HG03457 (cell line): ENCODE results near the gene SHD.

Experiments
- ATAC-seq: cut with Tn5 transposase; IDR thresholded peaks from one replicate; pipeline ENCODE4 v1.9.1; 2021; ENCODE audit warnings: moderate number of reproducible peaks; ENCODE audit not compliant: unreplicated experiment

Gene SHD

GRCh38 chr19:4297901-4298809, 19.1 kb downstream of the SHD start:
- no peak for ATAC-seq

DNA sequence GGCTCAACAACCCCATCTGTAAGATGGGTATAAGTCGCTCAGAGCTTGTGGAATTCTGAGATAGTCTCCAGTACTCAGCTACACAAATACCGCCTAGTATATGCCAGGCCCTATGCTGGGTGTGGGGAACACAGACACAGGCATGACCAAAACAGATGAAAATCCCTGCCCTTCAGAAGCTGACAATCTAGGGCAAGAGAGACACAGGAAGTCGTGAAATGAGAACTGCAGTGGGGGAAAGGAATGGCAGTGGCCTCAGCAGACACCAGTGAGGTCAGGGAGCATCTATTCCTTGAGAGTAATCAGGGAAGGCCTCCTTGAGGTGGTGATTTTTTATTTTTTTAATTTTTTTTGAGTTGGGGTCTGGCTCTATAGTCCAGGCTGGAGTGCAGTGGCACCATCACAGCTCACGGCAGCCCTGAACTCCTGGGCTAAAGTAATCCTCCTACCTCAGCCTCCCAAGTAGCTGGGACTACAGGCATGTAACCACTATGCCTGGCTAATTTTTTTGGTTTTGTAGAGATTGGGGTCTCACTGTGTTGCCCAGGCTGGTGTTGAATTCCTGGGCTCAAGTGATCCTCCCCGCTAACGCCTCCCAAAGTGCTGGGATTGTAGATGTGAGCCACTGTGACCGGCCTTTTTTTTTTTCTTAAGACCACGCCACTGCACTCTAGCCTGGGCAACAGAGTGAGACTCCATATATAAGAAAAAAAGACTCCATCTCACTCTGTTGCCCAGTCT, 19.9 kb downstream of the SHD start:
- ATAC-seq: no peak

DNA sequence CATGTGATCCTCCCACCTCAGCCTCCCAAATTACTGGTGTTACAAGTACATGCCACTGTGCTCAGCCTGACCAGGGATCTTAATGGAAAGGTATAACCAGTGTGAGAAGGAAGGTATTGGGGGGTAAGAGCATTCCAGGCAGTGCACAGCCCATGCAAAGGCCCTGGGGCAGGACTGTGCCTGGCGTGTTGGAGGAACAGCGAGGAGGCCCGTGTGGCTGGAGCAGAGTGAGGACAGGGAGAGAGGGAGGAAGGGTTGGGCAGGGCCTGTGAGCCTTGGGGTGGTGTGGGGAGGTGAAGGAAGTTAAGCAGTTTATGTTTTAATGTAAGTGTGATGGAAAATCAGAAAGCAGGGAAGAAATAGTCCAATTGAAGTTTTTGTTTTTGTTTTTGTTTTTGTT, 21.5 kb downstream of the SHD start:
- no peak for ATAC-seq

- no peak for ATAC-seq
These were observed 22.6 kb downstream of the SHD start for GRCh38 chr19:4301590-4302242.

- ATAC-seq: no peak
These were observed 23.2 kb downstream of the SHD start, which contains the start of gene TMIGD2 for GRCh38 chr19:4302243-4302640. Gene TMIGD2 (minus strand): TSS chr19:4302389. CDS start chr19:4302385, 4 bp downstream.

DNA sequence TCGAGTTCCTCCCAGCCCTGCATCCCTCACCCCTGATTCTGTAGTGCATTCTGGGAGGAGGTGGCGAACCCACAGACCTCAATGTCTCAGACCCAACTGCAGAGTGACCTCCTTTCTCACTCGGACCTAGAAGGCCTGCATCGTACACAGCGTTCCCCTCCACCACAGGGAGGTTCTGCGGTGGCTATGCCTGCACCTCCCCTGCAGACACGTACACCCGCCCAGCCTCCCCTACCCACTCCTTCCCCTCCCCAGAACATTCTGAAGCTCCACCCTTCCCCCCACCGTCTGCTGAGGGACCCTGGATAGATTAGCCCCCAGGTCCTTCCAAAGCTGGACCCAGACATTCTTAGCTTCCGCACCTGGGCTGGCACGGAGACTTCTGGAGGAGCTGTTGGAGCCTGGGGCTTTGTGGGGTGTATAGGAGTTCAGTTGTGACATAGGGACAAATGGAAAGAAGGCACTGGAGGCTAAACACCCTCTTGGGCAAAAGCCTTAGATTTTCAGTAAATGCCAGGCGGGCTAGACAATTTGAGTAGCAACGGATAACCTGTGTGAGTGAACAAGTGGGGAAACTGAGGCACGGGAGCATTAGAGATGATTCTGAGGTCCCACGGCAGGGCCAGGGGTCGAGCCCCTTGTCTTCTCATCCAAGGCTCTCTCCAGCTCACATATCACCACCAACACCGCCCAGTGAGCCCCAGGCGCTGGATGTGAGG, 24.9 kb downstream of the SHD start:
- no peak for ATAC-seq

DNA sequence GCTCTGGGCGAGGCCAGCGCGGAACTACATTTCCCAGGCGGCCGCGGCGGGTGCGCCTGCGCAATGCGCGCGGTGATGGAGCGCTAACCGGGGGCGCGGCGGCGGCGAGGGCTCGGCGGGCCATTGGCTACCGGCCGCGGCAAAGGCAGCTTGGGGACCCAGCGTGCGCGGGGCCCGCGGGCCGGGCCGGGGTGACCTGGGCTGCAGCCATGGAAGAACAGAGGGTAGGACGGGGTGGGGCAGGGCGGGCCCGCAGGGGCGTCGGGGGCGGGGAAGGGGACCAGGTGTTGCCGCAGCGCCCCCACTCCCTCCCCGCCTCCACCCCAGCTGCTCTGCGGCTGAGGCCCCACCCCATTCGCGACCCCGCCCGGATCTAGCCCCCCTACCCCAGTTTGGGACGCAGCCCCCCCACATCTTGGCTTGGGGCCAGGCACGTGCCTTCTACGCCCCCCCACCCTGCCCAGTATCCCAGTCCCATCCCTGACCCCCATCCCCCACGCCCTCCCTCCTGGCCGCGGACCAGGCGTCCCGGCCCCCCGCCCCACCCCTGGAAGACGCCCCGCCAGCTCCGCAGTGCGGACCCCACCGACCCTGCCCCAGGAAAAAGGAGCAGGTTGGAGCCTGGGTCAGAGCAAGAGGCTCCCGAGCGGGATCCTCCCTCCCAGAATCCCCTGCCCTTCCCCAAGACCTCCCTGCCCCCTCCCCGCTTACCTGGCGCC, 25.6 kb downstream of the SHD start, which contains the start of gene FSD1:
FSD1 (plus strand) TSS at position 61 of the 719 bp plus-strand sequence; CDS start at position 210, 149 bp downstream.
- ATAC-seq: no peak

DNA sequence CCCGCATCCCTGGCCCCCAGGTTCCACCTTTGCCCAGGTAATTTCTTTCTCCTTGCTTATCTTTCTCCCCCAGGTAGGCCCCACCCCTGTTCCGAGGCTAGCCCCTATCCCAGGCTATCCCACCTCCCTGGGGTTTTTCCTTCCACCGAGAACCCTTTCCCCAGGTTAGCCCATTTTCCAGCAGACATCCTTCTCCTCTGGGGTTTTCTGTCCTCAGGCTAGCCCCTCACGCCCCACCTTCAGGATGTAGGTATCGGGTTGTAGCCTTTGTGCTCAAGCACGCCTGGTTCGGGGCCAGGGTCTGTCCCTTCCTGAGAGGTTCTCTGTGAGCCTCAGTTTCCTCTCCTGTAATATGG, 26.2 kb downstream of the SHD start:
- ATAC-seq: no peak

- ATAC-seq: no peak
These were observed 26.6 kb downstream of the SHD start for GRCh38 chr19:4305659-4306058.

DNA sequence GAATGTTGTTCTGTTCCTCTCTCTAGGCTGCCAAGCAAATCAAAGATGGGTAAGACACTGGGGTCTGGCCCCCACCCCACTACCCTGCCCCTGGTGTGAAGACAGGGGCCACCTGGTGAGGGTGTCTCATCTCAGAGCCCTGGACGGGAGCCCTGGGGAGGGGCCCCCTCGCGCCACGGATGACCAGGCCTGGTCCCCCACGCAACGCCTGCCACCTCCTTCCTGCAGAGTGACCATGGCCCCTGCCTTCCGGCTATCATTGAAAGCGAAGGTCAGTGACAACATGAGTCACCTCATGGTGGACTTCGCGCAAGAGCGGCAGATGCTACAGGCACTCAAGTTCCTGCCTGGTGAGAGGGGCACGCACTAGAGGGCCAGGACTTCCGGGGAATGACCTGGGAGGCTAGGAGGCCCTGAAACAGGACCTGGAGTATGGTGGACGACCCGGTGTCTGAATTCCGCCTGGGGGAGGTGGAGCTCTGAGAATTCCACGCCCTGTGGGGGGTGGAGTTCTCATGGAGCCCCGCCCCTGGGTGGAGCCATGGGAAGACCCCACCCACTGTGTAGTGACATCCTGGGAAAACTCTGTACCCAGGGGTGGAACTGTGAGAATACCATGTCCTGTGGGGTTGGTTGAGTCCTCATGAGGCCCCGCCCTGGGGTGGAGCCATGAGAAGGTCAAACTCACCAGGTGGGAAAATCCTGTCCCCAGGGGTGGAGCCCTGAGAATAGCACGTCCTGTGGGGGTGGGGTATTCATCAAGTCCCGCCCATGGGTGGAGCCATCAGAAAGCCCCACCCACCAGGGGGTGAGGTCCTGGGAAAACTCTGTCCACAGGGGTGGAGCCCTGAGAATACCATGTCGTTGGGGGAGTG, 31.4 kb downstream of the SHD start:
- ATAC-seq: no peak

DNA sequence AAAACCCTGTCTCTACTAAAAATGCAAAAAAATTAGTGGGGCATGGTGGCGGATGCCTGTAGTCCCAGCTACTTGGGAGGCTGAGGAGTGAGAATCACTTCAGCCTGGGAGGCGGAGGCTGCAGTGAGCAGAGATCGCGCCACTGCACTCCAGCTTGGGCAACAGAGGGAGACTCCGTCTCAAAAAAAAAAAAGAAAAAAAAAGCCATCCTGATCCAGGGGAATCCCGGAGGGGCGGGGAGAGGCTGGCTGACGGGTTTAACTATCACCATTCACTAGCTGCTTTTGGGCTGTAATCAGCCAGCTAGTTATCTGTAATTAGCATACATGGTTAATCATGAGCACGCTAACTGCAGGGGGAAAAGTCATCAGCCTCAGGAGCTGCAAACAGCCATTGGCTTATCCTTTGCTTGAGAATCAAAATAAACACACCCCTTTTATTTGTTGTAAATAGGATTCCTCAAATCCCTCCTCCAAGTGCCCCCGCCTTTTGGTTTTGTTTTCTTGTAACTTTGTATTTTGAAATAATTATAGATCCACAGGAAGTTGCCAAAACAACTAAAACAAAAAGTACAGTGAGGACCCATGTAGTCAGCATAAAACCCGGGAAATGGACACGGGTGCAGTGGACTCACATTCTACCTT, 34.9 kb downstream of the SHD start:
- ATAC-seq: no peak

GRCh38 chr19:4316956-4317355, 37.9 kb downstream of the SHD start:
- ATAC-seq: no peak

- ATAC-seq: no peak
These were observed 39.4 kb downstream of the SHD start for GRCh38 chr19:4318460-4318859.

DNA sequence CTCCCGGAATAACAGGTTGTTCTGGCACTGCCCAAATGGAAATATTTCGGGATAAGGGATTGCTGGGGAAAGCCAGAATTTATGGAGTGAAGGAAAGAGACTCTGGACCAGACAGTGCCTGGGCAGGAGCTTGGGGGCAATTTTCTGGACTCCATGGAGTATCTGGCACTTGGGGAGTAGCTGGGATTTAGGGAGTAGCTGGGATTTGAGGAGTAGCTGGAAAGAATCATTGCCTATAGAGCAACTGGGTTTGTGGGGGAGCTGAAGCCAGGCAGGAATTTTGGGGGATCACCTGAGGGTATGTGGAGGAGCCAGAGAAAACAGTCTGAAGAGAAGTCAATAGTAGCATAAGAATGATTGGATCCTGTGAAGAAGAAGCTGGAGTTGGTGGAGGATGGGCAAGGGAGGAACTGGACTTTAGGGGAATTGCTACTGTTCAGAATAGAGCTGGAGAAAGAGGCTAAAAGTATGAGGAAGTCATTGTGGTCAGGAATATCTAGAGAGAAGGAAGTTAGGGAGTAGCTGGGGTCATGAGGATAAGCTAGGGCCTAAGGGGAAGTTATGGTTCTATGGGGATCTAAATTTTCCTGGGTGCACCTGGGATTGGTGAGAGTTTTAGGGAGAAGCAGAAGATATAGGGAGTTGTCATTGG, 40.1 kb downstream of the SHD start:
- no peak for ATAC-seq

- no peak for ATAC-seq
These were observed 41.4 kb downstream of the SHD start for GRCh38 chr19:4320419-4320818.

DNA sequence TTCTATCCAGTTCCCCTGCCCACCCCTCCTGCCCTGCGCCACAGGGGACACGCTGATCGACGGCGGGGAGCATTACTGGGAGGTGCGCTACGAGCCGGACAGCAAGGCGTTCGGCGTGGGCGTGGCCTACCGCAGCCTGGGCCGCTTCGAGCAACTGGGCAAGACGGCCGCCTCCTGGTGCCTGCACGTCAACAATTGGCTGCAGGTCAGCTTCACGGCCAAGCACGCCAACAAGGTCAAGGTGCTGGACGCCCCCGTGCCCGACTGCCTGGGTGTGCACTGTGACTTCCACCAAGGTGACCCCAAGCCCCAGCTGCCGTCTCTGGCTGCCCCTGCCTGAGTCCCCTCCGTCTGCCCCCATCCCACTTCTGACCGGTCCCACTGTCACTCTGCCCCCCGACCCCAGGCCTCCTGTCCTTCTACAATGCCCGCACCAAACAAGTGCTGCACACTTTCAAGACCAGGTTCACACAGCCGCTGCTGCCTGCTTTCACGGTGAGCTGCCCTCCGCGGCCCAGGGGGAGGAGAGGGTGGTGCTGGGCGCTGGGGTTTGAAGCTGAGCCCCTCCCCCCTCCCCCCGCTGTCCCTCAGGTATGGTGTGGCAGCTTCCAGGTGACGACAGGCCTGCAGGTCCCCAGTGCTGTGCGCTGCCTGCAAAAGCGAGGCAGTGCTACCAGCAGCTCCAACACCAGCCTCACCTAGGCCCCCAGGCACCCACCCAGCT, 44.0 kb downstream of the SHD start:
- no peak for ATAC-seq

DNA sequence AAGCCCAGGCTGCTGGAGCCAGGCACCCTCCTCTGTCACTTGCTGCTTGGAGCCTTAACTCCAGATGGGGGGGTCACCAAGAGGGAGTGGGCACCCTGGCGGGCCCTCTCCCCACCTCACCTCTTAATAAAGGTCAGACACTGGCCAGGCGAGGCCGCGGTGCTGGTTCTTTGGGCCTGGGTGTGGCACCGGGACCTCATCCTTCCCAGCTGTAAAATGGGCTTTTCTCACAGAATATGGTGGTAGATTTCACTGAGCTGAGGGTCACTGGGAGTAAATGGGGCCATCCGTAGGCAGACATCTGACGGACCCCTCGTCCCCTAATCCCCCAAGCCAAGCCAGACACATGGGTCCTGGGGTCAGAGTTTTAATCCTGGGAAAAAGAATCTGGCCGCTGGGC, 44.6 kb downstream of the SHD start:
- no peak for ATAC-seq

DNA sequence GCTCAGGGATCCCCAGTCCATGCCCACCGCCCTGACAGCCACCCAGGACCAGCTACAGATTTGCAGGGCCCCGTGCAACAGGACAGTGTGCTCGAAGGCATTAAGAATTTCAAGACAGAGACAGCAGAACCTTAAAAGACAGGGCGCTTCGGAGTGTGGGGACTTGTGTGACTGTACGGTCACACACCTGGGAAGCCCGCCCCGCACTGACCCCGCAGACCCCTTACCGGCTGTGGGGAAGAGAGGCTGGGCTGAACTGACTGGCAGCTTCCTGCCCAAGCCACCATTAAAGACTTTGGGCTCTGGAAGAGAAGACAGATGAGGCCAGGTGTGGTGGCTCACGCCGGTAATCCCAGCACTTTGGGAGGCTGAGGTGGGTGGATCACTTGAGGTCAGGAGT, 45.2 kb downstream of the SHD start:
- ATAC-seq: no peak
